GM23338 (cell line): ENCODE data around the gene UVRAG.

Experiments used
- CREB1 ChIP-seq: fragments of 250-450 bp; sonication (Bioruptor Pico); IDR thresholded peaks from 2 replicates; pipeline ENCODE4 v1.5.0; 2020; ENCODE audit warnings: low read depth, mild to moderate bottlenecking, moderate library complexity
- CTCF ChIP-seq, 2 experiments: fragments of 200-600 bp in 1 of 2; sonication (generic) in 1 of 2; conservative IDR thresholded peaks; 2 replicates each; pipeline versions ENCODE4 v1.5.1 to v1.6.1; 2016 to 2017; ENCODE audit warnings: antibody characterized with exemption in 2 of 2, low read depth in 2 of 2, mild to moderate bottlenecking in 2 of 2, moderate library complexity in 1 of 2
- ETS1 ChIP-seq: IDR thresholded peaks from 2 replicates; pipeline ENCODE4 v1.6.1; 2016; ENCODE audit warnings: antibody characterized with exemption
- EZH2 ChIP-seq: fragments of 200-600 bp; sonication (generic); IDR thresholded peaks from one replicate; pipeline ENCODE4 v1.8.0; 2017; ENCODE audit warnings: antibody characterized with exemption, mild to moderate bottlenecking, low read depth; ENCODE audit not compliant: unreplicated experiment
- EZH2phosphoT487 ChIP-seq: fragments of 200-600 bp; sonication (generic); IDR thresholded peaks from one replicate; pipeline ENCODE4 v1.8.1; 2018; ENCODE audit warnings: antibody characterized with exemption; ENCODE audit not compliant: unreplicated experiment
- JUNB ChIP-seq: IDR thresholded peaks from one replicate; pipeline ENCODE4 v1.6.1; 2016; ENCODE audit warnings: antibody characterized with exemption; ENCODE audit not compliant: unreplicated experiment
- POLR2AphosphoS5 ChIP-seq: IDR thresholded peaks from 2 replicates; pipeline ENCODE4 v1.6.1; 2016; ENCODE audit warnings: antibody characterized with exemption, low read depth
- REST ChIP-seq: IDR thresholded peaks from one replicate; pipeline ENCODE4 v1.6.1; 2018; ENCODE audit warnings: antibody characterized with exemption; ENCODE audit not compliant: unreplicated experiment
- STAT1 ChIP-seq: IDR thresholded peaks from one replicate; pipeline ENCODE4 v1.6.1; 2016; ENCODE audit warnings: antibody characterized with exemption; ENCODE audit not compliant: unreplicated experiment
- ZNF114 ChIP-seq: fragments of 250-450 bp; sonication (Bioruptor Pico); IDR thresholded peaks from 2 replicates; pipeline ENCODE4 v1.5.0; 2020; ENCODE audit warnings: mild to moderate bottlenecking, moderate library complexity
- ZNF462 ChIP-seq: fragments of 250-450 bp; sonication (Bioruptor Pico); IDR thresholded peaks from 2 replicates; pipeline ENCODE4 v1.5.0; 2020; ENCODE audit warnings: mild to moderate bottlenecking, moderate library complexity

GRCh38 chr11:76173663-76174062 is 358.7 kb downstream of the UVRAG start:
- no peak for TF ChIP-seq REST
- no peak for TF ChIP-seq CTCF (conservative IDR thresholded peaks at IDR 0.05; ENCODE audit: low read depth in 2 of 2)
- no peak for TF ChIP-seq POLR2AphosphoS5
- TF ChIP-seq ETS1, result no peak
- TF ChIP-seq EZH2, result no peak
- no peak for TF ChIP-seq EZH2phosphoT487
- no peak for TF ChIP-seq JUNB
- TF ChIP-seq STAT1, result no peak
- no peak for TF ChIP-seq ZNF114
- no peak for TF ChIP-seq CREB1
- no peak for TF ChIP-seq ZNF462 (CRISPR knock-in tag)
